Common myeloid progenitor, CD34-positive (primary cell): ENCODE results near the gene NOTCH3.

Source experiments
- CTCF ChIA-PET: fragments of 350-600 bp; sonication (Branson Sonifier 250); formaldehyde crosslinking; loops from one replicate; lab custom pipeline; 2021; ENCODE audit warnings: antibody characterized with exemption; lab: Charles Lee
- POLR2A ChIA-PET: fragments of 350-600 bp; sonication (Branson Sonifier 250); formaldehyde crosslinking; loops from one replicate; lab custom pipeline; 2021; ENCODE audit warnings: antibody characterized with exemption; lab: Charles Lee
- DNase-seq, 3 donors: peaks; one replicate each; pipeline versions ENCODE4 v3.0.0 to v3.0.0-alpha.2; 2013
- H3K27ac ChIP-seq, 2 experiments: 1 replicate in 1 of 2; 2 replicates in 1 of 2; pipeline ENCODE4 v1.7.0; 2013; ENCODE audit warnings: inconsistent platforms in 2 of 2, low read length in 2 of 2, mild to moderate bottlenecking in 2 of 2, low read depth in 1 of 2, moderate library complexity in 1 of 2; ENCODE audit not compliant: severe bottlenecking in 2 of 2, insufficient read depth in 1 of 2, poor library complexity in 1 of 2
- H3K27me3 ChIP-seq, 5 experiments: replicated peaks in 2 of 5; 1 replicate in 3 of 5; 2 replicates in 2 of 5; pipeline versions ENCODE4 v1.6.1 to v1.7.0; 2013; ENCODE audit warnings: low read length in 4 of 5, mild to moderate bottlenecking in 2 of 5, moderate library complexity in 2 of 5, inconsistent platforms in 1 of 5; ENCODE audit not compliant: insufficient read depth in 5 of 5, control insufficient read depth in 4 of 5
- H3K36me3 ChIP-seq, 4 experiments: 1 replicate in 2 of 4; 2 replicates in 2 of 4; pipeline versions ENCODE4 v1.6.1 to v1.7.0; 2013; ENCODE audit warnings: low read length in 3 of 4, control low read depth in 1 of 4, mild to moderate bottlenecking in 1 of 4; ENCODE audit not compliant: control insufficient read depth in 4 of 4, insufficient read depth in 4 of 4
- H3K4me1 ChIP-seq, 4 experiments: 1 replicate in 3 of 4; 2 replicates in 1 of 4; pipeline versions ENCODE4 v1.6.1 to v1.7.1; 2013; ENCODE audit warnings: low read length in 3 of 4, mild to moderate bottlenecking in 3 of 4, control low read depth in 1 of 4, inconsistent platforms in 1 of 4, moderate library complexity in 1 of 4; ENCODE audit not compliant: control insufficient read depth in 4 of 4, insufficient read depth in 4 of 4; ENCODE audit errors: control extremely low read depth in 1 of 4
- H3K4me3 ChIP-seq, 7 experiments: 1 replicate in 4 of 7; 2 replicates in 3 of 7; pipeline versions ENCODE4 v1.5.1 to v1.7.0; 2013; ENCODE audit warnings: mild to moderate bottlenecking in 7 of 7, low read length in 6 of 7, moderate library complexity in 6 of 7, inconsistent platforms in 2 of 7, low read depth in 2 of 7, control low read depth in 1 of 7; ENCODE audit not compliant: insufficient read depth in 4 of 7, control insufficient read depth in 1 of 7; ENCODE audit errors: extremely low read depth in 1 of 7
- H3K9me3 ChIP-seq, 5 experiments: 1 replicate in 4 of 5; 2 replicates in 1 of 5; pipeline versions ENCODE4 v1.6.1 to v1.7.1; 2013; ENCODE audit warnings: low read length in 4 of 5, mild to moderate bottlenecking in 2 of 5, inconsistent platforms in 1 of 5, low read depth in 1 of 5, moderate library complexity in 1 of 5; ENCODE audit not compliant: control insufficient read depth in 4 of 5, insufficient read depth in 2 of 5; ENCODE audit errors: control extremely low read depth in 1 of 5
- WGBS: methylation state at CpG from one replicate; pipeline ENCODE4 v1.1.5; 2013; ENCODE audit not compliant: insufficient coverage; 5-methylcytosine and 5-hydroxymethylcytosine counted together

Gene NOTCH3

DNA sequence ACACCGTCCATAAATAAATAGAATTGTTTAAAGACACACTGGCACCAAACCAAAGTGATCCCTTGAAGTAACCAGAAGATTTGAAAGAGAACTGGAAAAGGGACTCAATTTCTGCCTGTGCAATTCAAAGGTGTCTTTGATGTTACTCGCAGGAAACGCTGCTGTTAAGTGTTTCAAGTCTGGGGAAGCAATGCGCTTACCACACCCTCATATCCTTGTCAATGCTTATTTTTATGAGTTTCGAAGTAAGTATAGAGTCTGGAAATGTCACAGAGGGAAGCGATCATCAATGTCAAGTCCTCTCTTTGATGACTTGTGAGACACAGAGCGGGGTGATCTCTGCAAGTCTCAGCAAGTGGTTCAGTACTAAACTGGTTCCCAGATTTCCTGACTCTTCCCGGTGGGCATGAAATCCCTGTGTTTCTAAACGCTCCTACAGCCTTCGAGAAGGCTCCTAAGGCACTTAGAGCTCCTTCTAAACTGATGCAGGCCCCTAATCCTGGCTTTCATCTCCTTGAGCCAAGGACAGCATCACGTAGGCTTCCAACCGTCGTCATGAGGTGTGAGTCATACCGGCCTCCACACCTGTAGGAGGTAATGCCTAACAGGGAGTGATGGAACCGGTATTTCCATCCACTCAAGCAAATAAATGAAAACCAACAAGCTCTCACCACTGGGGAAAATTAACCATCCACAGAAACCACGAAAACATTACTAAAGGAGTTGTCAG, 70.8 kb downstream of the NOTCH3 start:
- Histone ChIP-seq H3K4me1 (peaks cover 0 to 9% (median 2%) of the 10 kb centered on the region in 4 experiments), H3K27me3 (no peaks in the 10 kb centered on the region), H3K4me3 (no peak overlapping the region), H3K27ac (no peak overlapping the region), H3K9me3 (no peaks in the 10 kb centered on the region), H3K36me3 (no peaks in the 10 kb centered on the region)
- DNase-seq: no peak
- CTCF ChIA-PET: no interaction called here
- WGBS: 94% methylated on average over 7 of the region's 16 CpGs
- POLR2A ChIA-PET: interaction anchor here (0.6 kb wide), 1 partner anchor 96 kb away, joined by 4 read pairs; no protein-coding TSS in a partner anchor

DNA sequence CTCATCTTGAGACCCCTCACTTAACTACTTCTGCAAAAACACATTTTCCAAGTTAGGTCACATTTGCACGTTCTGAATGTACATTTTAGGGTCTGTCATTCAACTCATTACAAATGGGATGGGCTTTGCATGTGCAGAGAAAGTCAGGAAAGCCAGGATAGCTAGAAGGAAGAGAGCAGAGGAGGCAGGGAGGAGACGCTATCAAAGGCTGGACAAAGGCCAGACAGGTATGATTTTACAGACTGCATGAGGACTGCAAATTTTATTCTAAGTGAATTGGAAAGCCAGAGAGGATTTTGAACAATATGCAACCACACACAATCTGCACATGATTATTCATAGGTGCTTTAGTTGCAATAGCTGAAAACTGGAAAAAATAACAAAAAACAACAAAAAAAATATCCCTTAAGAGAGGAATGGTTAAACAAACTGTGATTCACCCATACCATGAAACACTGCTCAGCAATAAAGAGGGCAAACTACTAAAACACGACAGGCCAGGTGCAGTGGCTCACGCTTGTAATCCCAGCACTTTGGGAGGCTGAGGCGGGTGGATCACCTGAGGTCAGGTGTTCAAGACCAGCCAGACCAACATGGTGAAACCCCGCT, 72.5 kb downstream of the NOTCH3 start:
- Histone ChIP-seq H3K27ac (no peak overlapping the region), H3K4me1 (peaks cover 0 to 23% (median 18%) of the 10 kb centered on the region in 4 experiments), H3K27me3 (no peaks in the 10 kb centered on the region), H3K36me3 (peaks cover 0 to 3% (median 0%) of the 10 kb centered on the region in 4 experiments), H3K4me3 (no peak overlapping the region), H3K9me3 (no peaks in the 10 kb centered on the region)
- ChIA-PET CTCF (no interaction called here), POLR2A (no interaction called here)
- no peak for DNase-seq
- WGBS: 100% methylated on average over 1 of the region's 6 CpGs

DNA sequence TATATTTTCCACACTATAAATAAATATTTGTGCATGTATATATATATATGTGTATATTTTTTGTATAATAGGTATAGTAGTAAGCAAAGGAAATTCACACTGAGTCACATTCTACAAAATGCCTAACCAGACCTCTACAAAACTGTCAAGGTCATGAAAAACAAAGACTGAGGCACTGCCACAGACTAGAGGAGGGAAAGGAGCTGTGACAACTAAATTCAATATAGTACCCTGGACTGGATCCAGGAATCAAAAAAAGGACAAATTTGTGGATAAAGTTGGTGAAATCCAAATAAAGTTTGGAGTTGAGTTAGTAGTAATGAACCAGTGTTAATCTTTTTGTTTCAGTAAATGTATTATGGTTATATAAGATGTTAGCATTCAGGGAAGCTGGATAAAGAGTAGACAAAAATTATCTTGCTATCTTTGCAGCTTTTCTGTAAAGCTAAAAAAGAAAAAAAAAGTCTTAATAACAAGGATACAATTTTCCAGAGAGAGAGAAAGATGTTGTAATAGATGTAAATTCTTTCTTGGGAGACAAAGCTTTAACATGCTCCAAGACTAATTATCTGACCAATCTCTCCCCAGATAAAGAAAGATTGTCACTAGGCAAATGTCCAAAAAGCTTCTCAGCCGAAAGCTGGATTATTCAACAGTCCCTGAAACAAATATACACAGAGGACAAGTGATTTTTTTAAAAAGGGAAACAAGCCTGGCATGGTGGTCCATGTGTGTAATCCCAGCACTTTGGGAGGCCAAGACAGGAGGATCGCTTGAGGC, 74.5 kb downstream of the NOTCH3 start:
- Histone ChIP-seq H3K4me3 (peak overlapping the region in 4 of 7 experiments; percentile 83 to 93 (median 92)), H3K27me3 (no peaks in the 10 kb centered on the region), H3K4me1 (peaks cover 0 to 23% (median 18%) of the 10 kb centered on the region in 4 experiments), H3K36me3 (peaks cover 0 to 16% (median 9%) of the 10 kb centered on the region in 4 experiments), H3K9me3 (no peaks in the 10 kb centered on the region), H3K27ac (peak overlapping the region in 1 of 2 experiments; percentile 7)
- ChIA-PET POLR2A (interaction anchor here (1.7 kb wide), 1 partner anchor 14 kb away, joined by 4 read pairs; no protein-coding TSS in a partner anchor), CTCF (interaction anchor here (0.7 to 2.0 kb wide), 2 partner anchors 21 to 25 kb away, joined by 3 to 7 read pairs; no protein-coding TSS in a partner anchor)
- 100% methylated on average over 1 of the region's 2 CpGs for WGBS
- peak in 1 of 3 donors; percentile 19 for DNase-seq

DNA sequence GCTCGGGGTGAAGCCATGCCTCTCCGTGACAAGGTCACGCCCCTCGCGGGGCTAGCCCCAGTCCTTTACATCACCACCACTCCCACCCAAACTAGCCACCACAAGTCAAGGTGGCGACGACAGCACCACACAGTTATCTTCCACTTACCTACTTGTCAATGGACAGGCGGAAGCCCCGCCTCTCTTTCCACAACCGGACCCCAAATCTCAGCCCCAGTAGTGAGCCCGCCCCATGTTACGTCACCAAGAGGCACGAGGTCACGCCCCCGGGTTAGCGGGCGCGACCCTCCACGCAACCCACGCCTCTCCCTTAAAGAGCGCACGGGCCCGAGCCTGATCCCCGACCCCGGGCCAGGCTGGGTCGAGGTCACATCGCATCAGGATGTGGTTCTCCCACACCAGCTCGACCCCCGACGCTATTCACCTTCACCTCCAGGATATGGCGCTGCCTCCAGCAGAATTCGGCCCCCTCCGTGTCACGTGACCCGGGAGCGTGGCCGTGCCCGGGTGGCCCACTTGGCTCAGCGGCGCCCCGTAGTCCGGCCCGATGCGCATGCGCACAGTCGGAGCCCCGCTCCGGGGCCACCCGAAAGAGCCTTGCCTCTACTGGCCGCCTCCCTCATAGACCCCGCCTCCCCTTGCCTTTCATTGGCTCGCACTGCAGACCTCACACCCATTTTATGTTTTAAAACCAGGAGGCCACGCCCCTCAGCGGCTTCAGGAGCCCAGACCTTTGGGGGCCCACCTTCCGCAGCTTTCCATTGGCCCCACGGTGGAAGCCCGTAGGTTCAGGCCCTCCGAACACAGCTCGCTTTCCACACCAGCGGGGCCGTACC, 75.3 kb downstream of the NOTCH3 start:
- no peaks in the 10 kb centered on the region for H3K27me3 ChIP-seq
- H3K27ac ChIP-seq: peak overlapping the region; percentile 72 to 88
- peak overlapping the region; percentile 49 to 93 (median 83) for H3K4me3 ChIP-seq
- H3K9me3 ChIP-seq: no peaks in the 10 kb centered on the region
- CTCF ChIA-PET: interaction anchor here (1.5 to 2.0 kb wide), 2 partner anchors 14 to 24 kb away, joined by 4 to 7 read pairs; no protein-coding TSS in a partner anchor
- WGBS: 0% methylated on average over 42 of the region's 61 CpGs
- H3K4me1 ChIP-seq: peaks cover 0 to 23% (median 18%) of the 10 kb centered on the region in 4 experiments
- DNase-seq: peak; percentile 99 to 100 (median 99)
- POLR2A ChIA-PET: interaction anchor here (1.7 kb wide), 1 partner anchor 13 kb away, joined by 4 read pairs; no protein-coding TSS in a partner anchor
- H3K36me3 ChIP-seq: peaks cover 0 to 20% (median 16%) of the 10 kb centered on the region in 4 experiments

DNA sequence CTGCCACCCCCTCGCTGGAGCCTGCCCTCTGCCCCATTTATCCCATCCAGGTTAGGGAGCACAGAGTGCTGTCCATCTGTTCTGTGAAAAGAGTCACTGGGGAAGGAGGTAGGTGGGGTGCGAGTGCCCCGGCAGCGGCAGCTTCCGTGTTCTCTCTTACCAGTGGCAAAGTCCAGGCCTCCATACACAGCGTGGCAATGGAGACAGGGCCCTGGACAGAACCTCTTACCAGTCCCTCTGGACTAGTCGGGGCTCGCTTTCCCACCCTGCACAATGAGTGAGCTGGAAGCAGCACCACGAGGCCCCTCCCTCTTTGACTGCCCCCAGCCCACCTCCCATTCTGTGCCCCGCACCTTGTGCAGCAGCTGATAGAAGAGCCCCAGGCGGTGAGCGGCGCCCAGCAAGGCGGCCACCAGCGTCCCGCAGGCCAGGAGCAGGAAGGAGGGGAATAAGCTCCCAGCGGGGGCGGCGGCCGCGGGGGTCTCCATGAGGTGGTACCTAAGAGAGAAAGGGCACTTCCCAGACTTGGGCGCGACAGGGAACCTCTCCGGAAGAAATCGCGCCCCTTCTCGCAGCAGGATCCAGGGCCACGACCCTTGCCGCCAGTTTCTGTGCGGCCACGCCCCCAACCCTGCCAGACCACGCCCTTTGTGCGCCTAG, 76.1 kb downstream of the NOTCH3 start:
- Histone ChIP-seq H3K36me3 (peaks cover 0 to 28% (median 19%) of the 10 kb centered on the region in 4 experiments), H3K9me3 (no peaks in the 10 kb centered on the region), H3K4me1 (peaks cover 0 to 23% (median 18%) of the 10 kb centered on the region in 4 experiments), H3K27ac (peak overlapping the region in 1 of 2 experiments; percentile 88), H3K4me3 (peak overlapping the region; percentile 49 to 93 (median 83)), H3K27me3 (no peaks in the 10 kb centered on the region)
- WGBS: under 1% methylated on average over 29 of the region's 33 CpGs
- ChIA-PET CTCF (interaction anchor here (0.6 to 1.5 kb wide), 5 partner anchors 8 to 135 kb away, joined by 3 to 5 read pairs (median 3); no protein-coding TSS in a partner anchor), POLR2A (interaction anchor here (1.7 kb wide), 1 partner anchor 12 kb away, joined by 4 read pairs; no protein-coding TSS in a partner anchor)
- peak in 1 of 3 donors; percentile 26 for DNase-seq
